NCI-H2029 treated with DMSO at 0.1 percent for 48 hours (cell line): ENCODE results near the gene MPPED1.

Experiments used
- DNase-seq: peaks from one replicate; lab custom pipeline; 2025; lab: John Stamatoyannopoulos, UW

MPPED1 gene

DNA sequence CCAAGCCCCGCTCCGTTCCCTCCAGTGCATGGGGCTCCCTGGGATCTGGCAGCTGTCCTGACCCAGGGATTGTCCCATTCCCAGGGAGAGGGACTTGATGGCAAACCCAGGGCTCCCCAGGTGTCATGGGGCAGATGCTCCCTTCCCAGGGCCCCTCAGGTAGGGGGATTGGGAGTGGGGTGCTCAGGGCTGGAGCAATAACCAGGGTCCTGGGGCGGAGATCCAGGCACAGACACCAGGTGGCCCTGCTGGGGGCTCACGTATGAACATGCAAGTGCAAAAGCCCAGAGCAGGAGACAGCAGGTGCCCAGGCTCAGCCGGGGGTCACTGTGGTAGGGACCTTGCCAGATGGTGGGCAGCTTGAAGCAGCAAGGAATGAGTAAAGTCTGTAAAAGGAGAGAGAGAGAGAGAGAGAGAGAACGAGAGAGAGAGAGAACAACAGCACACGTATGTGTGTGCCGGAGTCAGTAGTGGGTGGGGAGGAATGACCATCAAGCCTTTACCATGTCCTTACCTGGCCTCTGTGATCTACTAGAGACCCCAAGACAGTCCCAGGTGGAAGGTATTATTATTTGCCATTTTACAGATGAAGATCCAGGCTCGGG is 19.3 kb upstream of the MPPED1 start:
- DNase-seq: no peak

DNA sequence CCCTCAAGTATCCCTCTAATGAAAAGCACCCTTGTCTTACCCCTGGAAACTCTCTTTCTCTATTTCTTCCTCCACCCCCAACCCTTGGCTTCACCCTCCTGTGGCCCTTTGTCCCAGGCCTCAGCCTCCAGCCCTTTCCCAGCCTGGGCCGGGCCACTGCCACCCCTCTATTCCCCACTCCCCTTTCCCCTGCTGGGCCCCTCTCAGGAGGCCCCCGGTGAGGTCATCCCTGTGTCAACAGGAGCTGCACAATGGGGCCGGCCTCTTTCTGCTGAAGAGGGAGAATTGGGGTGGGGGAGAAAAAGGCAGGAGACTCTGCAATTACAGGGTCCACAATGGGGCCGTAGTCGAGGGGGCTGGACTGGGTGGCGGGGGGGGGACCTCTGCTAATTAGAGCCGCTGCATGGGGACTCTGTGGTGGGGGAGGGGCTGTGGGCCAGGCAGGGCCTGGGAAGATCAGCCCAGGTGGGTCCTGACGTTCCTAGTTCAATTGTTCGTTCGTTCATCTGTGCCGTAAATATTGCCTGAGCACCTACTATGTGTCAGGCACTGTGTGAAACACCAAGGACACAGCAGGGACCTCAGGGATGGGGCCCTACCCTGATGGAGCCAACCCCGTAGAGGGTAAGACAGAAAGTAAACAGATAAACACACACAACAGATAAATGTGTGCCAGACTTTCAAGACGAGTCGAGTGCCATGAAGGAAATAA is 18.5 kb upstream of the MPPED1 start:
- DNase-seq: no peak

DNA sequence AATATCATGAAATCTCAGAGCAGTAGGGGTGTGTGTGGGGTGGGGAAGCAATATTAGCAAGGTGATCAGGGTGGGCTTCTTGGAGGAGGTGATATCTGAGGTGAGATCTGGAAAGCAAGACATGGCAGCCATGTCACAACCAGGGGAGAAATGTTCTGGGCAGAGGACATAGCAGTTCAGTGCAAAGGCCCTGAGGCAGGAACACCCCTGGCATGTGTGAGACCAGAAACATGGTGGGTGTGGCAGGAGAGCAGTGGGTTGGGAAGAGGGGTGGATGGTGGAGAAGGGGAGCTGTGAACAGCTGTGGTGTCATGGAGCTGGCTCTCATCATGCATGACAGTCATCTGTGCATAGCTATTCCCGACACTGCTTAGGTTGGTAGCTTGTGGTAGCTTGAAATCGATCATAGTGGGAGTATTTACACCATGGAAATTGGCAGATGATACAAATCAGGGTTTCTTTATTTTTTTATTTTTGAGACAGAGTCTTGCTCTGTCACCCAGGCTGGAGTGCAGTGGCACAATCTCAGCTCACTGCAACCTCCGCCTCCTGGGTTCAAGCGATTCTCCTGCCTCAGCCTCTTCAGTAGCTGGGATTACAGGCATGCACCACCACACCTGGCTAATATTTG is 17.9 kb upstream of the MPPED1 start:
- no peak for DNase-seq

DNA sequence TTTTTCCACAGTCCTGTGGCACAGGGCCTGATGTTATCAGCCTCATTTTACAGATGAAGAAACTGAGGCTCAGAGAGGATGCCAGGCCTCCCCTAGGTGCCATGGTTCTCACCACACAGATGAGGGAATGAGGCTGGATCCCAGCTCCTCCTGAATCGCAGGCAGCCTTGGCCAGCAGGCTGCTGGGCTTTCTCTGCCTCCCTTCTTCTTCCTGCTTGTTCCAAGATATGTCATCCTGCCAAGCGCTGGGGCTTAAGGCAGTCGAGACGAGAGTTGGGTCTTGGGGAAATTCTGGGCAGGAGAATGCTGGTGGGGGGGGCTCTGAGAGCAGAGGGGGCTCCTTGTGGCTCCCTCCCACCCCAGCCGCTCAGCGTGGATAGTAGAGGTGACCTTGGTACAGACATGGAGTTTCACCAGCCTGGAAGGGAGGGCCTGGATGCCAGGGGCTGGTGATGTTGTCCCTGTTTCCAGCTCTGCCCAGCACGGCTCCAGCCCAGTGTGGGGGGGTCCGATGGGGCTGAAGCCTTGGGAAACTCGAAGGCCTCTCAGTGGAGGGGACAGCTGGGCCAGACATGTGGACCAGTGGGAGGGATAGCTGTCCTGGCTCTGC is 16.6 kb upstream of the MPPED1 start:
- no peak for DNase-seq

DNA sequence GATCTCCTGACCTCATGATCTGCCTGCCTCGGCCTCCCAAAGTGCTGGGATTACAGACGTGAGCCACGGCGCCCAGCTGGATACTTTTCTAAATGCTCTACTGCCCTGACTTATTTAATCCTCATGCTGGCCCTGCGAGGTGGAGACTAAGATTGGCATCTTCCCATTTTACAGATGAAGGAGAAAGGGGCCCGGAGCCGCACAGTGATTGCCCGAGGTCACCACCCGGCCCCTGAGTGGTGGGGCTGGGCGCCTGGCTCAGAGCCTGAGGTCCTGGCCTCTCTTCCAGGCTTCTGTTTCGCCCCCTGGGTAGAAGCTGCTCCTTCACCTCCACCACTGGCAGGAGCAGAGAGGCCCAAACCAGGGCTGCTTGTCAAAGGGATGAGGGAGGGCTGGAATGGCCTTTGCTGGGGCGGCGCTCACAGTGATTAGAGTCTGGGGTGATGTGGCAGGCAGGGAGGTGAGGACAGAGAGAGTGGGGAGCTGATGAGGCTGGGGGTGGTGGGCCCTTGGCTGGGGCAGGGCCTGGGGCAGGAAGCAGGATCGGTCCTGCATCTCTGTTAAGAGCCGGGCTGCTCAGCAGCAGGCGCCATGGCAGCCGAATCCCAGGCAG is 15.4 kb upstream of the MPPED1 start:
- no peak for DNase-seq

DNA sequence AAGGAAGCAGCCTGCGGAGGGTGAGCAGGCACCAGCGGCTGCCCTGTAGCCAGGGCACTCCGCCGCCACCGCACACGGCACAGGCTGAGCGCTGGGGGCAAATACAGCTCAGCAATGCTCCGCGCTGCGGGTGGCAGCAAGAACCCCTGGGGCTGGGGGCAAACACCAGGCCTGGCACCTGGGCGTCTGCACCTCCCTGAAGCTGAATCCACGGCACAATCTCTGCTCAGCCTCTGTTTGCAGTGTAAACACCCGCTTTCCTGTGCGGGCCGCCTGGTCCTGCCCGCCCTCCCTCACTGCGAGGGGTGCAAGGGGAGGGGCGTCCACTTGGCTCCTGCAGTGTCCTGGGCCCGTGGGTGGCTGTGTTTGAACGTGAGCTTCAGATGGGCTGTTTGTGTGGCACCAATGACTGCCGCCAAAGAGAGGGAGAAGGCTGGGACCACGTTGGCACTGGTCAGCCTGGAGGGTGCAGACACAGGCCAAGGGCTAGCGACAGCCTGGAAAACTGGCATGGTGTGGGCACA is 14.8 kb upstream of the MPPED1 start:
- no peak for DNase-seq

DNA sequence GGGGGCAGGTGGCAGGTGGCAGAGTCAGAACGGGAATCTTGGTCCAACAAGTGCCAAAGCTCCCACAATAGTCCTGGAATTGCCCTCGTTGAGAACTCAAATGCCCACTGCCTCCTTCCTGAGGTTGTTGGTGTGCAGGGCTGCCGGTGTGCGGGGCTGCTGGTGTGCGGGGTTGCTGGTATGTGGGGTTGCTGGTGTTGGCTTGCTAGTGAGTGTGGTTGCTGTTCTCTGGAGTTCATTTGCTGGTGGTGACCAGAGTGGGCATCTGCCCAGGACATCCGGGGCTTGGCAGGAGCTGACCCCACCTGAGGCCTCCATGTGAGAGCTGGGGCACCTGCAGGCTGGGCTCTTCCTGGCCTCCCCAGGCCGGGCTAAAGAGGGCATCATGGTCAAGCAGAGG is 14.0 kb upstream of the MPPED1 start:
- no peak for DNase-seq

DNA sequence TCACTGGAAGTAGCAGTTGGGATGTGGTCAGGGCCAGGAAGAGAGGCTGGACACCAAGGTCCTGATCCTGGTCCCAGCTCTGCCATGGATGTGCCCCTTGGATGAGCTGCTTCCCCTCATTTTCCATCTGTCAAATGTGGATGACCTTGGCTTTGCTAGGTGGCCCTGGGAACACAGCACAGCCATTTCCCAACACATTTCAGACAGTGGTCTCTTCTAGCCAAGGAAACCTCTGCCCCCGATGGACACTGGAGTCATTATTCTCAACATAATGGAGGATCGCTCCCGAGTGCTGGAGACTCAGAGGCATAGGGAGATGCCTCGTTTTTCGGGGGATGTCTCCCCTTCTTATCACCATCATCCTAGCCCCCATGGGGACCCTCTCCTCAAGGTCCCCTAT is 13.6 kb upstream of the MPPED1 start:
- DNase-seq: no peak

DNA sequence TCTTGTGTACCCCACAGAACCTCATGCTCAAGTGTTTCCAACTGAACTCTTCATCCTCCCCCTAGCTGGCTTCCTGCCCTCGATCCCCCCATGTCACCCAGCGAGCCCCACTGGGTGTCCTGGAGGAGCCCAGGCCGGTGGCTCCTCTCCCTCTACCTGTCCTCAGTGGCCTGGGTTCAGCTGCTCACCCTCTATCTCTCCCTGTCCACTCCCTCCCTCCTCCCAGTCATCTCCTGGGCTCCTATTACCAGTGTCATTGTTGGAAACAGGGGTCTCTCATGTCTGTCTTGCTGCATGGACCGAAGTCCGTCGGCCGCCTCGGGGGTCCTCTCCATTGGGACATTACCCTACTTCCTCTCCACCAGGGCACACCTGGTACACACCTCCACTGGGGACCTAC is 12.9 kb upstream of the MPPED1 start:
- no peak for DNase-seq

DNA sequence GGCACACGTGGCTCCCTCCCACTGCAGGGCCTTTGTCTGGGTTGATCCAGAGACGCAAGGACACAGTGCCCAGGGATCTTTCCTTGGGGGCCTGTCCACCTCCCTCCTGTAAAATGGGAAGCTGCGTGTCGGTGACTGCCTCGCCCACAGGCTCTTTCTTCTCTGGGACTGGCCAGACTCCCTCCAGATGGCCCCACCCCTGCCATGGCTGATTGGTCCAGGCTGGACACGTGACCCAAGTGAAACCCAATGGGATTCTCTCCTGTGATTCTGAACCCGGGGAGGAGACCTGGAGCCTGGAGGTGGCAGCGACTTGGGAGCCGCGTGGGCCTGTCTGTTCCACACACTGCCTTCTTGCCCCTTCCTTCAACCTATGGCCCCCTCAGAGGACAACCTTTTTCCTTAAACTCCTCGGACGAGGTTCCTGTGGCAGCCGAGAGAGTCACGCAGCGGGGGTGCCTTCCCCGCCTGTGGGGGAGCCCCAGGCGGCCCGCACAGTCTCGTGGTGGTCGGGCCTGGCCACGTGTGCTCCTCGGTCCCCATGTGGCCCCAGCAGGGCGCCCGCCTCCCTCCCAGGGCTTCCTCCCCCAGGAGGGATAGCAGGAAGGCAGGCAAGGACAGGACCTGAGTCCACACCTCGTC is 12.4 kb upstream of the MPPED1 start:
- no peak for DNase-seq

DNA sequence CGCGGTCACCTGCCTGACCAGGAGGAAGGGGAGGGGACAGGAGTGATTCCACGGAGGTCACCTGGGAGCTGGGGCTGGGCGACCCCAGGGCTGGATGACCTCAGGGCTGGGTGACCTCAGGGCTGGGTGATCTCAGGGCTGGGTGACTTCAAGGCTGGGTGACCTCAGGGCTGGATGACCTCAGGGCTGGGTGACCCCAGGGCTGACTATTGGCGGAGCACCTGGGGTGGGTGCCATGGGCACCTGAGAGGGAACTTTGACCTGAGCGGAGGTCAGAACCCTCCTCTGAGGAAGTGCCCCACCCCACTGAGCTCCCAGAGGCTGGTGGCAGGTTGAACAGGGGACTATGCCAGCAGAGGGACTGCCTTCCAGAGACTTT is 11.8 kb upstream of the MPPED1 start:
- no peak for DNase-seq

DNA sequence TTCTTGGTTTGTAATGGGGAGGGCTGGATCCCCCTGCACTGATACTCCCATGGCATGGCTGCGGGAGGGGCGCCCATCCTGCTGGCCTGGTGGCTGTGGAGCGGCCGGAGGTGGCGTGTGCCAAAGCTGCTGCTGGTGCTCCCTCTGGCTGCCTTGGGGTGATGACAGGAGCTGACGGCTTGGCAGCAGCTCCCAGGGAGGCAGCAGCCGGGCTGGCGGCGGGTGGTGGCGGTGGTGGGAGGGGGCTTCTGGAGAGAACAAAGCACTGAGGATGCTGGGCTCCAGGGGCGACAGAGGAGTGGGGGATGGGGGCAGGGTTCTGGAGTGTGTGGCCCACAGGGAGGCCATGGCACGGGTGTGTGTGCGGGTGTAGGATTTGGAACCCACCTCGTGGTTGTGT is 11.4 kb upstream of the MPPED1 start:
- DNase-seq: no peak

DNA sequence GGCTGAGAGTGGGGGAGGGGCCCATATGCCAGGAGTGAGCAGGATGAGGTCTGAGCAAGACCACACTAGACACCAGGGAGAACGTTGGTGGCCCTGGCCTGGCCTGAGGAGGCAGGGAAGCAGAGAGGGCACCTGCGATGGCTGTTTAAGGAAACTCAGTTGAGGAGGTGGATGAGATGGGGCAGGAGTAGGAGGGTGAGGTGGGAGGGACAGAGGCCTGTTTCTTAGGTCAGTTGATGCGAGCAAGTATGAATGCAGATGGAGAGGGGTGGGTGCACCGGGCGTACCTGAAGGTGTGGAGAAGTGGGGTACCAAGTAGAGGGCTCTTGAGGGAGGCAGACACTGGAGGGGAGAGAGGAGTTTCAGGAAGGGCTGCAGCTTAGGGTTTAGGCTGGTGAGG is 10.6 kb upstream of the MPPED1 start:
- DNase-seq: no peak

DNA sequence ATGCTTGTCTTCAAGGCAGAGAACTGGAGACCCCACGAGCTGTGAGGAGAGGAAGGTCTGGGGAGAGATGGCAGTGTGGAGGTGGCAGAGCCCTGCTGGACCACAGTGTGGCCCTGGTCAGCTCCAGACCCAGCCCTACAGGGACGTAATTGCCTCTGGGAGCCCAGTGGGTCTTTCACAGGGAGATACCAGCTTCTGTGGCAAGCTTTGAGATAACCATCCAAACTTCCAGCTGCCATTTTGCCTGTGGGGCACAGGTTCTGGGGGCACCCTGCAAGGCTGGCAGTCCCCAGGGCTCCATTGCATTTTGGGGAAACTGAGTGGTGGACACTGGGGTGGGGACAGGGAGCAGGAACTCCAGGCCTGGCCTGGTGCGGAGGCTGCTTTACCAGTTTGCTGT is 10.2 kb upstream of the MPPED1 start:
- no peak for DNase-seq

DNA sequence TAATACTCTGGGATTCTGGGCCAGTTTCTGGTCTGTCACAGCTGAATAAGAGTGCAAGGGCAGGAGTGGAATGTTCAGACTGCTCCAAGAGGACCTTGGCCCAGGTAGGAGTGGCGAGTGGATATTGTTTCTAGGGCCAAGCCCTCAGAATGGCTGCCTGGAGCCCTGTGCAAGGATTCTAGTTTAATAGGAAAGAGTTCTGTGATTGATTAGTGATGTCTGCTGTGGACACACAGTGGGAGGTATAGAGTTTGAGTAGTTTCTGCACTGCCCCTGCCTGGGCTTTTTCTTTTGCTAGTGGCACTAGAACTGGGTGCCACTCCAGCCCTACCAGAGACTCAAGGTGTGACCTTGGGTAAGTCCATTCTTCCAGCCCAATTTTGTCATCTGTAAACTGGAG is 9.7 kb upstream of the MPPED1 start:
- no peak for DNase-seq

DNA sequence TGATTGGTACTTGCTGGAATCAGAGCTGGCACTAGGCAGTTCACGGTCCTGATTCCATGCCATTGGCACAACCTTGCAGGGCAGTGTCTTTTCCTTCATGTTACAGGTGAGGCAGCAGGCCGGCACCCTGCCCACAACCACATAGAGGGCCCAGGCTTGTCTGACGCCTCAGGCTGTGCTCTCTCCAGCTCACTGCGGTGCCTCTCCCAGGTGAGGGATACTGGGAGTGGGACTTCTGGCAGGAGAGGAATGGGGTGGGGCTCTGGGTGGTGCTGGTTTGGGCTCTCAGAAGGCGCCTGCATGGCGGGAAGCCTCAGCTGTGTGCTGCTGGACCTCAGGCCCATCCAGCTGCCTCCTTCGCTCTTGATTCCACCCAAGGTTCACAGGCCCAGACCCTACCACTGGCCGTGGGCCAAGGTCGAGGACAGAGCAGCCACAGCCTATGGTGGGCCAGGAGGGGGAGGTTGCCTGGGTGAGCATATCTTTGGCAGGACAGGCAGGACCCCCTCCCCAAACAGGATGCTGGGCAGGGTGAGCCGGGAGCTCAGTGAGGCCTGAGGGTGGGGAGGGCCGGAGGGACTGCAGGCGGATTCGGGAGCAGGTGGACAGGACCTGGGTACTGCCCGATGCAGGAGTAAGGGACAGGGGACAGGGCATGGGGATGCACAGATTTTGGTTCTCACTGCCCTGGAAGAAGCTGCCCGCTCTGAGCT is 7.0 kb upstream of the MPPED1 start:
- DNase-seq: no peak

DNA sequence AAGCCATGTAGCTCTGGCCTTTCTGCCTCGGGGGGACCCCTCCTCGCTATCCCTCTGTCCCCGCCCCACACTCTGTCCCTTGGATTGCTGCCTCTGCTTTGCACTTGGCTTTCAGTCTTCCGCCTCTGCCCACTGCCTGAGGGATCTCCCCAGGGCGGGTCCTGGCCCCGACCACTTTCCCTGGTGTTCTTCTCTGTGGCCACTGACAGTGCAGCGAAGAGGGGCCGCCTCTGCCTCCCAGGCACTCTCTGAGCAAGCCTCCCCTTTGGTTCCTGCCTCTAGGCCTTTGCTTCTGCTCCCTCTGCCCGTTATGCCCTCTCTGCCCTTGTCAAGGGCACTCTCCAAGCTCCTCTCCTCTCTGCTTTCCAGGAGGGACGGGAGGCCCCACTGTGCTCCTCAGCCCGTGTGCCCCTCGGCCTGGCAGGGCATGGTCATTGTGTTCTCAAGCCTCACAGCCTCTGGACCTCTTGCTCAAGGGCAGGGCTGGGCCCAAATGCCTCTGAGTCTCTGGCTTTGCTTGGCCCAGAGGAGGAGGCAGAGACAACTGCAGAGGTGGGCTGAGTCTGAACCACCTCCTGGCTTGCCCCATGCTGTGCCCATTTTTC is 5.5 kb upstream of the MPPED1 start:
- no peak for DNase-seq

DNA sequence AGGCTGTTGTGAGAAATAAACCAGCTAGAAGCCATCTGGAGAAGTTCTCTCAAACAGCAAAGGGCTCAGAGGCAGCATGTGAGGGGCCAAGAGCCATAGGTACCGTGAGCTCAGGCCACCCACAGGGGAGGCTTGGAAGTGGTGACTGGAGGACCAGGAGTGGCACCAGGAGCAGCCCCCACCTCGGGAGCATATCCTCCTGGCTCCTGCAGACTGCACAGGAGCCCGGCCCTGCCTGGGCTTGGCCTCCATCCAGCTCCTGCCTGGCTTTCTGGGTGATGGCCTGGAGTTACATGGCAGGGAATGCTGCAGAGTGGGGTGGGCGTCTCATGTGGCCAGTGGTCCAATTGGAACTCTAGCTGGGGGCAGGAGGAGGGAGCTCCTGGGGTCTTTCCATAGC is 4.2 kb upstream of the MPPED1 start:
- DNase-seq: no peak

DNA sequence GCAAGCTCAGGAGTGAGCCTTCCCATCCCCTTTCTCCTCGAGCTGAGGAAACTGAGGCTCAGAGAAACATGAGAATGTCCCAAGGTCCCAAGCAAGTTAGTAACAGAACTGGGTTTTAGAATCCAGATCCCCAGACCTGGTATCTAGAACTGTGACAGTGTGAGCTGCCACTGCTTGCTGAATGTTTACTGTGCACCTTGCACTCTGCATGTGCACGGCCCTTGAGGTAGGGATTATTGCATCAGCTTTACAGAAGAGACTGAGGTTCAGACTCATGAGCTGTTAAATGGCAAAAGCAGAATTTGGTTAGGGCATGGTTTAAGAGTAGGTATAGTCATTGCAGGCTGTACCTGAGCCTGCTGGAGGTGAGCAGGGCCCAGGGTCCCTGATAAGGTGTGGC is 3.8 kb upstream of the MPPED1 start:
- no peak for DNase-seq

DNA sequence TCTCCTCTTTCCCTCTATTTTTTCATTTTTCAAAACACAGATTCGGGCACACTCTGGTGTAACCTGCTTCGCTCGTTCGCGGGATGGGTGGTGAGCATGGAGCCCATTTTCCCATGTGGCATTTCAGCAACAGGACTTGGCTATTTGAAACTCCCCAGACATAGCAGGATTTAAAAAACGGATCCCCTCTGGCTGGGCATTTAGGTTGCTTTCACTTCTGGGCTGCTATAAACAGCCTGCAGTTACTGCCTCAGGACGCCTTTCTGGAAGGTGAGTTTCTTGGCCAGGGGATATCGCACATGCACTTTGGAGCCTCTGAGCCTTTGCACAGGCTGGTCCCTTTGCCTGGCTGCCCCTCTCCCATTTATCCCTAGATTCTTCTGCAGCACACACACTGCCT is 2.8 kb upstream of the MPPED1 start:
- DNase-seq: no peak

DNA sequence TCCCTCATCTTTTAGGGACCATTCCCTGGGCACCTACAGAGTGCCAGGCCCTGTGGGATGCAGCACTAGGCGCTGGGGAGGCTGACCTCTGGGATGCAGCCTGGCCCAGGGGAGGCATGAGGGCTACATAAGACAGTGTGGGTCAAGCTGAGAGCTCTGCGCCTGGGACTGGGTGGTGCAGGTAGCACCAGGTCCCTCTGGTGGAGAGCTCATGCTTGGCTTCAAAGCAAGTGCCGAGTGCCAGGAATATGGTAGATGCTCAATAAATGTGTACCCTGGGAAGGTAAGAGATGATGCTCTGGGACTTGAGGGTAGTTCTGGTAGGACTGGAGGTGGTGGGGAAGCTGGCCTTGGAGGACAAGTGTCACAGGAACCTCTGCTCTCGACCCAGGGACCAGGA is 2.0 kb upstream of the MPPED1 start:
- DNase-seq: no peak
